T-helper 2 cell treated with Interferon-gamma antibody and Interleukin-4, amounts not matched to agents 5 μg/mL and 100 μg/mL, for 36 hours (primary cell): Measurements from ENCODE around the gene TBL1X.
"Not testable (repeated sequence)": the region's sequence is repeated elsewhere in the genome, so short reads cannot be mapped to it uniquely, and the experiment has no call there.

Source experiments
- DNase-seq: peaks from one replicate; pipeline ENCODE4 v3.0.0; 2021; ENCODE audit warnings: low spot score
- H3K27ac Mint-ChIP-seq: one replicate; pipeline ENCODE4 v1.8.0; 2021; ENCODE audit warnings: mild to moderate bottlenecking, mixed read lengths
- H3K27me3 Mint-ChIP-seq: one replicate; pipeline ENCODE4 v1.8.0; 2021; ENCODE audit warnings: low read depth, mixed read lengths
- H3K36me3 Mint-ChIP-seq: one replicate; pipeline ENCODE4 v1.8.0; 2021; ENCODE audit warnings: low read depth, mixed read lengths
- H3K4me1 Mint-ChIP-seq: one replicate; pipeline ENCODE4 v1.8.0; 2021; ENCODE audit warnings: low read depth, mixed read lengths
- H3K4me3 Mint-ChIP-seq: one replicate; pipeline ENCODE4 v1.8.0; 2022; ENCODE audit warnings: mild to moderate bottlenecking, moderate library complexity, mixed read lengths
- H3K9me3 Mint-ChIP-seq: one replicate; pipeline ENCODE4 v1.8.0; 2021; ENCODE audit warnings: mixed read lengths

TBL1X gene

GRCh38 chrX:9440116-9440844 is 24.6 kb upstream of the TBL1X start:
- no peak for DNase-seq
- H3K9me3 Mint-ChIP-seq: no peaks in the 10 kb centered on the region
- no peak overlapping the region for H3K27ac Mint-ChIP-seq

DNA sequence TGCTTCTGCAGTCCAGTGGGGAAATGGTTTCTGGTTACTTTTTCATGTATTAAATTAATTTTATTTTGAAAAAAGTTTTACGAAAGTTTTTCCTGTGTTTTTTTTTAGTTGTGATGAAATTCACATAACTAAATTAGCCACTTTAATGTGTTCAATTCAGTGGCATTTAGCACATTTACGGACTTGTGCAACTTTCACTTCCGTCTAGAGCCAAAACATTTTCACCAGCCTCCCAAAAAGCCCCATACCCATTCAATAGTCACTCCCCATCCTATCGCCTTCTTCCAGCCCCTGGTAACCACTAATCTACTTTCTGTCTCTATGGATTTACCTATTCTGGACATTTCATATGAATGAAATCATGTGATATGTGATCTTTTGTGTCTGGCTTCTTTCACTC is 22.8 kb upstream of the TBL1X start:
- H3K27me3 Mint-ChIP-seq: no peaks in the 10 kb centered on the region
- DNase-seq: no peak
- H3K4me1 Mint-ChIP-seq: peaks cover 9% of the 10 kb centered on the region
- H3K9me3 Mint-ChIP-seq: no peaks in the 10 kb centered on the region
- no peak overlapping the region for H3K4me3 Mint-ChIP-seq
- H3K36me3 Mint-ChIP-seq: no peaks in the 10 kb centered on the region
- H3K27ac Mint-ChIP-seq: no peak overlapping the region

More at GRCh38 chrX:9440116-9440844, 24.6 kb upstream of the TBL1X start:
- no peaks in the 10 kb centered on the region for H3K27me3 Mint-ChIP-seq
- H3K36me3 Mint-ChIP-seq: no peaks in the 10 kb centered on the region
- H3K4me3 Mint-ChIP-seq: no peak overlapping the region
- peaks cover 9% of the 10 kb centered on the region for H3K4me1 Mint-ChIP-seq

- H3K4me3 Mint-ChIP-seq: no peak overlapping the region
Measured at GRCh38 chrX:9443327-9443726, 21.5 kb upstream of the TBL1X start.

DNA sequence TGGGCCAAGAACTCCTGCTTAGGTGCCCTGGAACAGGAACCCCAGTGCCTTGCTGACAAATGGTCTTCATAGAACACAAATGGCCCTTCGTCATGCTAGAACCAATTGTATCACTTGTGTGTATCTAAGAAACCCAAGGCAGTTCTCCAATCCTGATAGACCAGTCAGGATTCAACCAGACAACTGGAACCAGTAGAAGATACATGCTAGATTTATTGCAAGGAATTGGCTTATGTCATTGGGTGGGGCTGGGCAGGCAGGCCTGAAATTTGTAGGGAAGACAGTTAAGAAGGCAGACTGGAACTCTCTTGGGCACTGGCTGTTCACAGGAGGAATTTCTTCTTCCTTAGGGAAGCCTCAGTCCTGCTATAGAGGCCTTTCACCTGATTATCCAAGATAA is 17.0 kb upstream of the TBL1X start:
- Mint-ChIP-seq H3K9me3 (no peaks in the 10 kb centered on the region), H3K4me3 (no peak overlapping the region)

More at GRCh38 chrX:9443327-9443726, 21.5 kb upstream of the TBL1X start:
- no peaks in the 10 kb centered on the region for H3K9me3 Mint-ChIP-seq
- H3K27me3 Mint-ChIP-seq: no peaks in the 10 kb centered on the region
- no peak overlapping the region for H3K27ac Mint-ChIP-seq
- H3K4me1 Mint-ChIP-seq: peaks cover 9% of the 10 kb centered on the region
- no peak for DNase-seq
- no peaks in the 10 kb centered on the region for H3K36me3 Mint-ChIP-seq

DNA sequence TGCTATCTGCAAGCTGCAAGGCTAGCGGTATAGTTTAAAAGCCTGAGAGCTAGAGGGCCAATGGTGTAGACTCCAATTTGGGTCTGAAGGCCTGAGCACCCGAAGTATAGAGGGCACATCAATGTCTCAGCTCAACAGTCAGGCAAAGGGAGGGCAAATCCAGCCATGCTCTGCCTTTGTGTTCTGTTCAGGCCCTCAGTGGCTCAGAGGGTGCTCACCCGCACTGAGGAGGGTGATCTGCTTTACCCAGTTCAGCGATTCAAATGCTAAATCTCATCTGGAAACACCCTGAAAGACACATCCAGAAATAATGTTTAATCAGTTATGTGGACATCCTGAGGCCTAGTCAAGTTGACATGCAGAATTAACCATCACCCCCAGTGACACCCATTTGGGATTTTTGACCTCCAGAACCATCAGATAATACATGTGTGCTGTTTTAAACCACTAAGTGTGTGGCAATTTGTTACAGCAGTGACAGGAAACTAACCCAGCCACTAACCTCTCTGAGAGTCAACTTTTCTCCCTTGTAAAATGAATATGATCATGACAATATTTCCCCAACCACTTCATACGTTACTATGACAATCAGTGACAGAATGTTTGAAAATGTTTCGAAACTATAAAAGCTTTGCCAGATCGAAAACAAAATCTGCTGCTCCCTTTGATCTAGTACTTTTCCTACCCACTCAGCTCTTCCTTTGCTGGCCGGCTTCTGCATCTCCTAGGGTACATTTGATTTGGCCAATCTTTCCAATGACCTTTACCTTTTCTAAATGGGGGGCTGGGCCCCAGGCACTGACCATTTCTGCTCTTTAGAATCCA is 8.4 kb upstream of the TBL1X start:
- DNase-seq: peak; percentile 53
- H3K4me3 Mint-ChIP-seq: peak overlapping the region; percentile 62

More for the DNA sequence above, 17.0 kb upstream of the TBL1X start:
- DNase-seq: no peak
- Mint-ChIP-seq H3K27ac (no peak overlapping the region), H3K27me3 (no peaks in the 10 kb centered on the region), H3K4me1 (no peaks in the 10 kb centered on the region), H3K36me3 (no peaks in the 10 kb centered on the region)

GRCh38 chrX:9458034-9458433 is 6.8 kb upstream of the TBL1X start:
- not testable (repeated sequence) for DNase-seq, H3K9me3 Mint-ChIP-seq, H3K4me3 Mint-ChIP-seq, H3K36me3 Mint-ChIP-seq, H3K27ac Mint-ChIP-seq, H3K27me3 Mint-ChIP-seq
- H3K4me1 Mint-ChIP-seq: peaks cover 34% of the 10 kb centered on the region

More for the DNA sequence above, 8.4 kb upstream of the TBL1X start:
- H3K27me3 Mint-ChIP-seq: no peaks in the 10 kb centered on the region
- H3K4me1 Mint-ChIP-seq: peaks cover 21% of the 10 kb centered on the region
- H3K9me3 Mint-ChIP-seq: no peaks in the 10 kb centered on the region
- H3K27ac Mint-ChIP-seq: peak overlapping the region; percentile 98
- H3K36me3 Mint-ChIP-seq: no peaks in the 10 kb centered on the region

GRCh38 chrX:9458516-9459078 is 6.3 kb upstream of the TBL1X start:
- no peaks in the 10 kb centered on the region for H3K27me3 Mint-ChIP-seq
- no peak overlapping the region for H3K27ac Mint-ChIP-seq
- no peak for DNase-seq

DNA sequence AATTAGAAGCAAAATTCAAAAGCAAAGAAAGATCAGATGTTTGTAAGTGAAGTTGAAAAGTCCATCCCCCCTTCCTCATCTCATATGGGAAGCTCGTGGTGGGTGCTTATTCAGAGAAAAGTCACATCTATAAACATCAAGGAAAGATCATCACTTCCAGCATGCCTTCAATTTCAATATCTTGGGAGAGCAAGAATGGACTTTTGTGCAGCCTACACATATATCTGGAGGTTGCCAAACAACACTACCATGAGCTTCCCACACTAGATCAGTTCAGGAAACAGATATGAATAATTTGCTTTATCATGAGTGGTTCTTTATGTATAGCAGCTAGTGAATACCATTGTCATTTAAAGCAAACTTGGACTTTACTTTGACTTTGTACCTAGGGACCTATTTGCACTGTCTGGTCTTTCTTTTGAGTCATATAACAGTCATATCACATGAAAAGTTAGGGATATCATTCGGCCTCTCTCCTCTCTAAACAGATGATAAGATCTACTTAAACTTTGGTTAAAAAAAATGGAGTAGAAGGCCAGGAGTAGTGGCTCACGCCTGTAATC is 5.6 kb upstream of the TBL1X start:
- DNase-seq: no peak
- H3K27ac Mint-ChIP-seq: no peak overlapping the region
- peaks cover 42% of the 10 kb centered on the region for H3K4me1 Mint-ChIP-seq
- H3K36me3 Mint-ChIP-seq: no peaks in the 10 kb centered on the region
- H3K9me3 Mint-ChIP-seq: no peaks in the 10 kb centered on the region
- no peak overlapping the region for H3K4me3 Mint-ChIP-seq
- H3K27me3 Mint-ChIP-seq: no peaks in the 10 kb centered on the region

More at GRCh38 chrX:9458516-9459078, 6.3 kb upstream of the TBL1X start:
- H3K9me3 Mint-ChIP-seq: no peaks in the 10 kb centered on the region
- peaks cover 37% of the 10 kb centered on the region for H3K4me1 Mint-ChIP-seq
- no peak overlapping the region for H3K4me3 Mint-ChIP-seq
- no peaks in the 10 kb centered on the region for H3K36me3 Mint-ChIP-seq

GRCh38 chrX:9461087-9461486 is 3.8 kb upstream of the TBL1X start:
- Mint-ChIP-seq H3K4me3 (no peak overlapping the region), H3K27ac (no peak overlapping the region), H3K36me3 (no peaks in the 10 kb centered on the region), H3K9me3 (no peaks in the 10 kb centered on the region), H3K27me3 (no peaks in the 10 kb centered on the region), H3K4me1 (peaks cover 41% of the 10 kb centered on the region)
- DNase-seq: no peak

DNA sequence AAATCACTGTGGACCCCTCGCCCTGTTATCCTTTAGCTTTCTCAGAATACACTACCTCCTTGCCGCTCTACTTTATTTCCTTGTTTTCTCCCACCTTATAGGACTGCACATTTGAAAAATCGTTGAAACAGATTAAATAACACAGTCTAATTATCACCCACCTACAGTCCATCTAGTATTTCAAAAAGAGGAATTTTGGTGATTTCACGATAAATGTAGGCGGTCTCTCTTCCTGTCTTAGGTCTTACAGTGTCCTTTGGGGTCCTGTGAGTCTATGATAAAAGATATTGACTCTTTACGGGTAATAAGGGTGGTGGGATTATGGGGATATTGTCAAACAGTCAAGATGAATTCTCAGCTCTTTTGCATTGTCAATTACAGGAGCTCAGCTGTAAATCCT is 2.4 kb upstream of the TBL1X start:
- H3K27ac Mint-ChIP-seq: peak overlapping the region; percentile 83

GRCh38 chrX:9465380-9466123 is 694 bp downstream of the TBL1X start:
- Mint-ChIP-seq H3K9me3 (no peaks in the 10 kb centered on the region), H3K36me3 (peaks cover 7% of the 10 kb centered on the region), H3K27me3 (no peaks in the 10 kb centered on the region), H3K27ac (peak overlapping the region; percentile 10), H3K4me1 (peaks cover 37% of the 10 kb centered on the region), H3K4me3 (peak overlapping the region; percentile 54)
- peak; percentile 26 for DNase-seq

More for the DNA sequence above, 2.4 kb upstream of the TBL1X start:
- no peaks in the 10 kb centered on the region for H3K9me3 Mint-ChIP-seq
- no peaks in the 10 kb centered on the region for H3K27me3 Mint-ChIP-seq
- no peak for DNase-seq
- peaks cover 33% of the 10 kb centered on the region for H3K4me1 Mint-ChIP-seq
- no peaks in the 10 kb centered on the region for H3K36me3 Mint-ChIP-seq
- H3K4me3 Mint-ChIP-seq: peak overlapping the region; percentile 73

DNA sequence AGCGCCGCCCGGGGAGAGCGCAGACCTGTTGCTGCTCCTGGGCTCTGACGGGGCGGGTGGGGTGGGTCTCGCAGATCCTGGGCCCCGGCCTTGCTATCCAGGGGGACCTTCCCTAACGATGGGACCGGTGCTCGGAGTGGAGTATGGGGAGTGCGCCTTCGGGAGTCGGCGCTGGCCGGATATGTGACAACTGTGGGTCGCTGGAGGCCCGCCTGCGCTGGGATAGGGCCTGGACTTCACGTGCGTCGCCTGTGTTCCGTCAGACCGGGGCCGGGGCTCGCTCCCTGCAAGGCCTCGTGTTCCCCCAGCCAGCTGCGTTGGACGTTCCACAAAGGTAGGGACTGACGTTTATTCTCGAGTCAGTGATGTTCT is 1.3 kb downstream of the TBL1X start:
- Mint-ChIP-seq H3K27ac (peak overlapping the region; percentile 72), H3K27me3 (no peaks in the 10 kb centered on the region), H3K4me1 (peaks cover 34% of the 10 kb centered on the region), H3K4me3 (peak overlapping the region; percentile 88), H3K36me3 (peaks cover 11% of the 10 kb centered on the region), H3K9me3 (no peaks in the 10 kb centered on the region)
- DNase-seq: peak; percentile 13

DNA sequence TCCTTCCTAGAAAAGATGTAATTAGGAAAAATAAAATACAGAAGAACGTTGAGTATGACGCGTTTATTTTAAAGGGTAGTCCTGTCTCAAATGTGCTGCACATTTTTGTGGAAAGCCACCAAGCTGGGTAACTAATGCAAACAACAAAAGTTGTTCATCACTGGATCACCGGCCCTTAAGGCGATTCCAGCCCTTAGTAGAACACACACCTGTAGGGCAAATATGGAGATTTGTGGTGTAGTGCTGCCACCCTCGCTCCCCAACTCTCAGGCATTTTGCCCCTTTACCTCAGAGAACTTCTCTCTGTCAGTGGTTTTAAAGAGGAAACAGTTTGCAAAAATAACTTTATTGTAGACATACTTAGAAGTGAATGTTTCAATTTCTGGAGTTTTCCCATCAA is 1.9 kb downstream of the TBL1X start:
- peaks cover 32% of the 10 kb centered on the region for H3K4me1 Mint-ChIP-seq
- no peaks in the 10 kb centered on the region for H3K9me3 Mint-ChIP-seq
- peak overlapping the region; percentile 72 for H3K27ac Mint-ChIP-seq
- peaks cover 13% of the 10 kb centered on the region for H3K36me3 Mint-ChIP-seq
- no peak for DNase-seq
- no peaks in the 10 kb centered on the region for H3K27me3 Mint-ChIP-seq
- H3K4me3 Mint-ChIP-seq: peak overlapping the region; percentile 88
